Adipocyte (in vitro differentiated cells): Measurements from ENCODE around the gene HSD17B4.
"Not testable (repeated sequence)": the region's sequence is repeated elsewhere in the genome, so short reads cannot be mapped to it uniquely, and the experiment has no call there.

Experiments
- DNase-seq: peaks from one replicate; pipeline ENCODE4 v3.0.0-alpha.2; 2015; ENCODE audit warnings: low read depth
- H3K27me3 ChIP-seq: replicated peaks from 2 replicates; pipeline ENCODE4 v1.7.0; 2013; ENCODE audit warnings: mild to moderate bottlenecking, low read length, moderate library complexity; ENCODE audit not compliant: control insufficient read depth, insufficient read depth
- H3K36me3 ChIP-seq: 2 replicates; pipeline ENCODE4 v1.7.0; 2013; ENCODE audit warnings: low read length, mild to moderate bottlenecking, moderate library complexity; ENCODE audit not compliant: control insufficient read depth, insufficient read depth, severe bottlenecking
- H3K4me1 ChIP-seq: 2 replicates; pipeline ENCODE4 v1.7.0; 2013; ENCODE audit warnings: mild to moderate bottlenecking, low read length, moderate library complexity; ENCODE audit not compliant: control insufficient read depth, insufficient read depth
- H3K4me3 ChIP-seq: 2 replicates; pipeline ENCODE4 v1.7.0; 2013; ENCODE audit warnings: mild to moderate bottlenecking, low read length, moderate library complexity
- H3K9ac ChIP-seq: 2 replicates; pipeline ENCODE4 v1.7.0; 2013; ENCODE audit warnings: mild to moderate bottlenecking, low read length, moderate library complexity
- H3K9me3 ChIP-seq: 2 replicates; pipeline ENCODE4 v1.7.0; 2013; ENCODE audit warnings: mild to moderate bottlenecking, low read length, moderate library complexity; ENCODE audit not compliant: control insufficient read depth

HSD17B4 gene

DNA sequence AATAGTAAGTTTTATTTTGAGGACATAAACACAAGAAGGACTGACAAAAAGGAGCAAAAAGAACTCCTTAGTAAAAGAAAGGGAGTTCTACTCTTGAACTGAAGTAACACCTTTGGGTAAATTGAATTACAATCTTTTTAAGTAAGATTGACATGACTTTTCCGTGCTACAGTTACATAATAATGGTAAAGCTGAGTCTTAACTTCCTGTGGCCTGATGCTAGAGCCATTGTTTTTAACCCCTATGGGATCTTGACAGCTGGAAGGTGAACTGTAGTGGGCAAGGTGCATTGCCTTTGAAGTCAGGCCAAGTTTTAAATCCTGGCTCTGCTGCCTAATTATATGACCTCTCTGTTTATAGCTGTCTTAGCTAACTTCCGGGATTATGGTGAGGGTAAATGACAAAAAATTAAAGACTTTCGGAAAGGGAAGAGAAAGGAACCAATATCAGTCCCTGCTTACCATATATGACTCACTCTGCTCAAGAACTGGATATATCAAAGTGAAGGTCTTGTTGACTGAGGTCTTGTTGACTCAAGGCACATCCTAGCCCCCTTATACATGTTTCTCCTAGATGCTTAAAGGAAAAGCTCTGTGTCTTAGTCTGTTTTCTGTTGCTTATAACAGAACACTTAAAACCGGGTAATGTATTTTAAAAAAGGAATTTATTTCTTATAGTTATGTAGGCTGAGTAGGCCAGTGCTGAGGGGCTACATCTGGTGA lies 6.8 kb downstream of the HSD17B4 start:
- Histone ChIP-seq H3K9me3 (no peaks in the 10 kb centered on the region), H3K9ac (no peak overlapping the region), H3K4me1 (peaks cover 4% of the 10 kb centered on the region), H3K27me3 (no peaks in the 10 kb centered on the region), H3K4me3 (no peak overlapping the region), H3K36me3 (peaks cover 41% of the 10 kb centered on the region)
- no peak for DNase-seq

DNA sequence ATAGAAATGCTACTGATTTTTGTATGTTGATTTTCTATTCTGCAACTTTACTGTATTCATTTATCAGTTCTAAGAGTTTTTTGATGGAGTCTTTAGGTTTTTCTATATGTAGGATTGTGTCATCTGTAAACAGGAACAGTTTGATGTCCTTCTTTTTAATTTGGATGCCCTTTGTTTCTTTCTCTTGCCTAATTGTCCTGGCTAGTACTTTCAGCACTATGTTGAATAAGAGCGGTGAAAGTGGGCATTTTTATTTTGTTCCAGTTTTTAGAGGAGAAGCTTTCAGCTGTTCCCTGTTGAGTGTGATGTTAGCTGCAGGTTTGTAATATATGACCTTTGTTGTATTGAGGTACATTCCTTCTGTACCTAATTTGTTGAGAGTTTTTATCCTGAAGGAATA lies 13.3 kb downstream of the HSD17B4 start:
- peaks cover 21% of the 10 kb centered on the region for H3K9me3 ChIP-seq
- no peak overlapping the region for H3K9ac ChIP-seq
- peaks cover 5% of the 10 kb centered on the region for H3K4me1 ChIP-seq
- peaks cover 40% of the 10 kb centered on the region for H3K36me3 ChIP-seq
- H3K4me3 ChIP-seq: no peak overlapping the region
- DNase-seq: no peak
- no peaks in the 10 kb centered on the region for H3K27me3 ChIP-seq

GRCh38 chr5:119468286-119468685 lies 16.0 kb downstream of the HSD17B4 start:
- no peak for DNase-seq
- H3K4me3 ChIP-seq: no peak overlapping the region
- H3K9me3 ChIP-seq: peaks cover 21% of the 10 kb centered on the region
- no peak overlapping the region for H3K9ac ChIP-seq
- H3K4me1 ChIP-seq: peaks cover 13% of the 10 kb centered on the region
- peaks cover 38% of the 10 kb centered on the region for H3K36me3 ChIP-seq
- no peaks in the 10 kb centered on the region for H3K27me3 ChIP-seq

DNA sequence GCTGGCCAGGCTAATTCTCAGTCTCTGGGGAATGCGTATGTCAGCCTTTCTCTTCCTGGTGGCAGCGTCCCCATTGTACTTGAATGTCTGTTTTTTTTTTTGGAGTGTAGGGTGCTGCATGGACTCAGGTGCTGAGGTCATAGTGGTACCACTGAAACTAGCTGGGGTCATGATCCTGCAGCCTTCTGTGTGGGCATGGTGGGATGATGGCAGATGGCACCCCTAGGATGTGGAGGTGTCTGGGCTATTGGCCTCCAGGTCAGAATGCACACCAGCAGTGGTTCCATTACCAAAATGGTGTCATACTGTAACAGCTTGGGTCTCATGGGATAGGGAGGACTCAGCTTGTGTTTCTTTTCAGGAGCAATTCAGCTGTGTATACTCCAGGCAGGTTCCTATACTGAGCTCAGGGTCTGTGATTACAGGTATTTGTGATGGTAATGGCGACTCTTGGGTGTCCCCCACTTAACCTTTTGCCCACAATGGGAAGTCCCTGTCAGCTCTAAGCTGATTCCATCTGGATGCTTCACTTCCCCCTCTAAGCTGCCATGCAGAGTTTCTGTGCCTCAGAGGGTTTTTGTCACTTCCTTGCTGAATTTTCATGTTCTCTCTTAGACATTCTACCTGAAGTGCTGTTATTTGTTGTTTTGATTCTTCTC lies 17.9 kb downstream of the HSD17B4 start:
- Histone ChIP-seq H3K9ac (no peak overlapping the region), H3K27me3 (no peaks in the 10 kb centered on the region), H3K36me3 (peaks cover 54% of the 10 kb centered on the region), H3K4me1 (peaks cover 13% of the 10 kb centered on the region), H3K9me3 (peaks cover 21% of the 10 kb centered on the region), H3K4me3 (no peak overlapping the region)
- no peak for DNase-seq

DNA sequence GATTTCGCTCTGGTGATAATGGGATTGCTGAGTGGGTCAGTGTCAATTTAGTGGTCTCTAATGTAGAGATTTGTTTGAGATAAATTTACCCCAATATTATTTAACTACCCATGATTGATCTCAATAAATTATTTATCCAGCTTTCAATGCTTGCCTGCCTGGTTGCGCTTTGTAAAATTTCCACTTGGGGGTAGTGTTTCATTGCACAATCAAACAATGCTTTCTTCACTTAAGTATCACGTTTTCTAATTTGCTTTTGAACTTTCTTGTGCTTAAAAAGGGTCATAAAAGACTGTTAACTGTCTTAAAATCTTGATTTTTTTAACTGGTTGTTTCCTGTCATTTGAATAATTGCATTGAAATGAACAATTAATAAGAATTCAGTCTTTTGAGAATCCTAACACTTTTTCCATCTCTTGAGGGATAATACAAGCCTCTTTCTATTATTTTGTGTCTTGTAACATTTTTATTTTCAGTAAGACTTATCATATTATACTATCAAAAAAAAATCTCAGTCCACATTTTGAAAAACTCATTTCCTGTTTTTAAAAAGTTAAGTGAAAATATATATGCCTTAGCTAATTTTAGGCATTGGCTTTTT lies 18.7 kb downstream of the HSD17B4 start:
- peak; percentile 72 for DNase-seq
- Histone ChIP-seq H3K4me3 (no peak overlapping the region), H3K36me3 (peaks cover 57% of the 10 kb centered on the region), H3K27me3 (no peaks in the 10 kb centered on the region), H3K9ac (no peak overlapping the region), H3K4me1 (peaks cover 8% of the 10 kb centered on the region), H3K9me3 (peaks cover 21% of the 10 kb centered on the region)

- Histone ChIP-seq H3K9me3 (peaks cover 11% of the 10 kb centered on the region), H3K27me3 (no peaks in the 10 kb centered on the region), H3K4me1 (peaks cover 8% of the 10 kb centered on the region), H3K9ac (no peak overlapping the region), H3K4me3 (no peak overlapping the region), H3K36me3 (peaks cover 79% of the 10 kb centered on the region)
- DNase-seq: no peak
These were observed 20.9 kb downstream of the HSD17B4 start for GRCh38 chr5:119473241-119473640.

DNA sequence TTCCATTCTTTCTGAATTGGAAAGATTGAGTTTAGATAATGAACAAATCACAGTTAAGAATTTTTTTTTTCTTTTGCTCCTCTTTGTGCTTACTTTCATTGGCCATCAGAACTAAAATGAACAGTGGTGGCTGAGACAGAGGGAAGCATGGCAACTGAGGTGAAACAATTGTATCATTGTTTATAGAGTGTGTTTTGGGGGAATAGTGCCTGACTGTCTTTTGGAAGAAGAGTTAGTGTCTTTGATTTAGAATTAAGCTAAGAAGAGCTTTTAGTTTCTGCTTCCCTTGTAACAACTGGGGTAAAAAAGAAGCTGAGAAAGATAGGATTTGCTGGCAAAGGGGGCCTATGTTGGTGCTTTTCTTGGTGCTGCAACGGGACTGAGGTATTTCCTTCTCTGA lies 24.0 kb downstream of the HSD17B4 start:
- DNase-seq: no peak

GRCh38 chr5:119478781-119479180 lies 26.5 kb downstream of the HSD17B4 start:
- H3K9me3 ChIP-seq: no peaks in the 10 kb centered on the region
- peaks cover 86% of the 10 kb centered on the region for H3K36me3 ChIP-seq
- no peaks in the 10 kb centered on the region for H3K4me1 ChIP-seq
- no peak for DNase-seq
- H3K27me3 ChIP-seq: no peaks in the 10 kb centered on the region
- H3K9ac ChIP-seq: no peak overlapping the region
- H3K4me3 ChIP-seq: no peak overlapping the region

More for the DNA sequence above, 24.0 kb downstream of the HSD17B4 start:
- peaks cover 3% of the 10 kb centered on the region for H3K4me1 ChIP-seq
- H3K9me3 ChIP-seq: no peaks in the 10 kb centered on the region
- no peak overlapping the region for H3K4me3 ChIP-seq
- H3K36me3 ChIP-seq: peaks cover 79% of the 10 kb centered on the region
- H3K9ac ChIP-seq: no peak overlapping the region
- no peaks in the 10 kb centered on the region for H3K27me3 ChIP-seq

- DNase-seq, H3K4me3 ChIP-seq, H3K27me3 ChIP-seq, H3K9me3 ChIP-seq, H3K4me1 ChIP-seq, H3K9ac ChIP-seq: not testable (repeated sequence)
- H3K36me3 ChIP-seq: peaks cover 86% of the 10 kb centered on the region
These were observed 28.3 kb downstream of the HSD17B4 start for GRCh38 chr5:119480629-119481028.

GRCh38 chr5:119483155-119483554 lies 30.9 kb downstream of the HSD17B4 start:
- no peaks in the 10 kb centered on the region for H3K4me1 ChIP-seq
- peaks cover 86% of the 10 kb centered on the region for H3K36me3 ChIP-seq
- no peak overlapping the region for H3K4me3 ChIP-seq
- no peak for DNase-seq
- H3K9ac ChIP-seq: no peak overlapping the region
- H3K27me3 ChIP-seq: no peaks in the 10 kb centered on the region
- H3K9me3 ChIP-seq: no peaks in the 10 kb centered on the region

GRCh38 chr5:119484884-119485283 lies 32.6 kb downstream of the HSD17B4 start:
- DNase-seq: no peak
- peaks cover 86% of the 10 kb centered on the region for H3K36me3 ChIP-seq
- H3K9ac ChIP-seq: no peak overlapping the region

More at GRCh38 chr5:119484884-119485283, 32.6 kb downstream of the HSD17B4 start:
- Histone ChIP-seq H3K4me3 (no peak overlapping the region), H3K27me3 (no peaks in the 10 kb centered on the region), H3K4me1 (no peaks in the 10 kb centered on the region), H3K9me3 (no peaks in the 10 kb centered on the region)
